Left lung (tissue), 10 donors: ENCODE data around the gene FGF18. TPM values are rescaled to one million over a fixed set of nuclear protein-coding genes. Genes with fewer than 3 reads are reported as not detected.
A peak's percentile ranks its signal among the peaks of the same experiment; 100 is the strongest.

ENCODE experiments used
- ATAC-seq: fragments of 200-7000 bp; cut with Tn5 transposase; one replicate; pipeline ENCODE4 v1.9.1; 2020; ENCODE audit warnings: moderate library complexity
- DNase-seq, 4 donors: peaks; one replicate each; pipeline ENCODE4 v3.0.0-alpha.2; 2013 to 2020
- H3K27ac ChIP-seq, 2 donors: fragments of 200-600 bp; sonication (generic) in 1 of 2; one replicate each; pipeline versions ENCODE4 v1.5.0 to v1.8.0; 2020 to 2021
- H3K27me3 ChIP-seq, 2 donors: fragments of 200-600 bp; sonication (generic) in 1 of 2; one replicate each; pipeline versions ENCODE4 v1.5.0 to v1.8.0; 2020 to 2021
- H3K36me3 ChIP-seq, 2 donors: fragments of 200-600 bp; sonication (generic) in 1 of 2; one replicate each; pipeline versions ENCODE4 v1.5.0 to v1.8.0; 2020 to 2021
- H3K4me1 ChIP-seq, 2 donors: fragments of 200-600 bp; one replicate each; pipeline ENCODE4 v1.8.0; 2021
- H3K4me3 ChIP-seq, 2 donors: fragments of 200-600 bp; sonication (generic) in 1 of 2; one replicate each; pipeline versions ENCODE4 v1.5.0 to v1.8.0; 2020 to 2021; ENCODE audit warnings: mild to moderate bottlenecking in 1 of 2
- H3K9me3 ChIP-seq, 2 donors: fragments of 200-600 bp; sonication (generic) in 1 of 2; one replicate each; pipeline versions ENCODE4 v1.5.0 to v1.8.0; 2020 to 2021
- intact Hi-C, 2 donors: fragments of 100-400 bp; cut with DNase I; formaldehyde crosslinking; loops; one replicate each; pipeline versions ENCODE4 v1.11.2 to v1.14.2; 2022
- polyA plus RNA-seq, 6 donors: library from polyadenylated mRNA; unstranded; fragments of 120-200 nt; gene quantifications; one replicate each; pipeline ENCODE4 v1.2.1, GENCODE V29; 2013; ENCODE audit not compliant: insufficient read length in 6 of 6
- total RNA-seq, 2 donors: library from RNA; stranded (reverse); fragmentation: NEBNext Ultra II Directional; extraction: Animal tissue kit (Norgen Biotek cat#: 25700); gene quantifications; one replicate each; pipeline ENCODE4 v1.2.1, GENCODE V29; 2021
- TF ChIP-seq, protein P1 (sequence below), 2 donors: fragments of 200-600 bp; sonication (generic) in 1 of 2; IDR thresholded peaks; one replicate each; pipeline versions ENCODE4 v1.5.0 to v1.8.0; 2021; ENCODE audit warnings: antibody characterized with exemption in 2 of 2
- donor health status: DM: no; HTN: yes; CAD: no.
- donor health status: DM: no; HTN: no; CAD: no.

FGF18 gene
- total and polyA plus RNA-seq, 8 donors = 2.3 to 12.2 (median 5.9) TPM

DNA sequence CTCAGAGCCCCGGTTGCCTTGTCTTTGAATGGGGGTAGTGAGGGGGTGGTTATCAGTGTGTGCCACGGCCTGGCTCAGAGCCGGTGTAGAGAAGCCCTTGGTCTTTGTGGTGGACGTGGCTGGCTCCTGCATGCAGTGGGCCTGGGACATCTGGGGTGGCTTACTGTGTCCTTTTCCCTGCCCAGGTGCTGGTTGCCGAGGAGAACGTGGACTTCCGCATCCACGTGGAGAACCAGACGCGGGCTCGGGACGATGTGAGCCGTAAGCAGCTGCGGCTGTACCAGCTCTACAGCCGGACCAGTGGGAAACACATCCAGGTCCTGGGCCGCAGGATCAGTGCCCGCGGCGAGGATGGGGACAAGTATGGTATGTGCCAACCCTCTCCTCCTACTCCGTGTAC is 16.5 kb downstream of the FGF18 start:
- Histone ChIP-seq H3K4me3 (no peak overlapping the region), H3K36me3 (no peaks in the 10 kb centered on the region), H3K27me3 (no peaks in the 10 kb centered on the region), H3K4me1 (no peaks in the 10 kb centered on the region), H3K27ac (no peak overlapping the region), H3K9me3 (no peaks in the 10 kb centered on the region)
- no peak for ATAC-seq
- intact Hi-C loops = no loop called here
- TF ChIP-seq, protein P1, sequence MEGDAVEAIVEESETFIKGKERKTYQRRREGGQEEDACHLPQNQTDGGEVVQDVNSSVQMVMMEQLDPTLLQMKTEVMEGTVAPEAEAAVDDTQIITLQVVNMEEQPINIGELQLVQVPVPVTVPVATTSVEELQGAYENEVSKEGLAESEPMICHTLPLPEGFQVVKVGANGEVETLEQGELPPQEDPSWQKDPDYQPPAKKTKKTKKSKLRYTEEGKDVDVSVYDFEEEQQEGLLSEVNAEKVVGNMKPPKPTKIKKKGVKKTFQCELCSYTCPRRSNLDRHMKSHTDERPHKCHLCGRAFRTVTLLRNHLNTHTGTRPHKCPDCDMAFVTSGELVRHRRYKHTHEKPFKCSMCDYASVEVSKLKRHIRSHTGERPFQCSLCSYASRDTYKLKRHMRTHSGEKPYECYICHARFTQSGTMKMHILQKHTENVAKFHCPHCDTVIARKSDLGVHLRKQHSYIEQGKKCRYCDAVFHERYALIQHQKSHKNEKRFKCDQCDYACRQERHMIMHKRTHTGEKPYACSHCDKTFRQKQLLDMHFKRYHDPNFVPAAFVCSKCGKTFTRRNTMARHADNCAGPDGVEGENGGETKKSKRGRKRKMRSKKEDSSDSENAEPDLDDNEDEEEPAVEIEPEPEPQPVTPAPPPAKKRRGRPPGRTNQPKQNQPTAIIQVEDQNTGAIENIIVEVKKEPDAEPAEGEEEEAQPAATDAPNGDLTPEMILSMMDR (IDR thresholded peaks at IDR 0.05) = no peak
- DNase-seq = no peak

DNA sequence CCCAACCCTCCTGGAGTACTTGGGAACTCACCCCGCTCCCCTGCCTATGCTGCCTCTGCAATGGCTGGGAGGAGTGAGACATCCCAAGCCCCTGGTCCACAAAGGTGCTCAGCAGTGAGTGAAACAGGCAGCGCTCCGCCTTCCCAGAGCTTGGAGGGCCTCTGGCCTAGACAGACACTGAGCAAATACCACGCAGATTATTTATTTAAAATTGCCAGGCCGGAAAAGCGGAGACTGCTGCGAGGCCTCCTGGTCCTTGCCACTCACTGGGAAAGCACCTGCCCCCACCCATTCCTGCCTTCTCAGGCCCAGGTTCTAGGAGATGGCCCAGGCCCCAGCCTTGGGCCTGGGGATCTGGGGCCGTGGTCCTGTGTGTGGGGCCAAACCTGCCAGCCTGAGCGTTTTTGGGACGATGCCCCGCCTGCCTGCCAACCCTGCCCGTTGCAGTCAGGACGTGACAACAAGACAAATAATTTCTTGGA is 17.4 kb downstream of the FGF18 start:
- Histone ChIP-seq H3K27ac (no peak overlapping the region), H3K36me3 (no peaks in the 10 kb centered on the region), H3K27me3 (no peaks in the 10 kb centered on the region), H3K4me3 (no peak overlapping the region), H3K9me3 (no peaks in the 10 kb centered on the region), H3K4me1 (no peaks in the 10 kb centered on the region)
- intact Hi-C loops = no loop called here
- TF ChIP-seq, protein P1 (IDR thresholded peaks at IDR 0.05) = no peak
- DNase-seq (peak in 2 of 4 donors; percentile 42 to 47), ATAC-seq (peak; percentile 83)

DNA sequence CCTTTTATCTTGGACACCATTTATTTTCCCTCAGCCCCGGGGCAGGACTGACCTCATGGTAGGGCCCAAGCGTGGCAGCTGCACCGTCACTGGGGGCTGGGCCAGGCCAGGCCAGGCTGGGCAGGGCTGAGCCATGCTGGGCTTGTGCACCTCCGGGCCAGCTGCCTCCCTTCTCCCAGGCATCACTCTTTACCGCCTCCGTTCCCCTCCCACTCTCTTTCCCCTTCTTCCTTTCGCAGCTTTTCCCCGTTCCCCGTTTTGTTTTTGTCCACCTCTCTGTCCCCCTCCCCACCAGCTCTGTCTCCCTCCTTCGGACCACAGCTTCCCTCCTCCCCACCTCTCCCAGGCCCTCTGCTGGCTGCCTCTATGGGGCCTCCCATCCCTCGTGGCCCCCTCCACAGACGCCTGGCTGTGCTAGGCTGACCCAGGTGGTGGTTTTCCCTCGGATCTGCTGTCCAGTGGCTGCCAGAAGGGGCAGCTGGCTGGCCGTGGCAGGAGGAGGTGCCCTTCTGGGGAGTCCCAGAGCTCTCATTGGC is 17.9 kb downstream of the FGF18 start:
- no peaks in the 10 kb centered on the region for H3K27me3 ChIP-seq
- ATAC-seq (peak; percentile 58), DNase-seq (no peak)
- no peaks in the 10 kb centered on the region for H3K9me3 ChIP-seq
- no peaks in the 10 kb centered on the region for H3K4me1 ChIP-seq
- intact Hi-C loops = no loop called here
- no peak overlapping the region for H3K4me3 ChIP-seq
- H3K36me3 ChIP-seq = no peaks in the 10 kb centered on the region
- no peak overlapping the region for H3K27ac ChIP-seq
- TF ChIP-seq, protein P1 (IDR thresholded peaks at IDR 0.05) = no peak

DNA sequence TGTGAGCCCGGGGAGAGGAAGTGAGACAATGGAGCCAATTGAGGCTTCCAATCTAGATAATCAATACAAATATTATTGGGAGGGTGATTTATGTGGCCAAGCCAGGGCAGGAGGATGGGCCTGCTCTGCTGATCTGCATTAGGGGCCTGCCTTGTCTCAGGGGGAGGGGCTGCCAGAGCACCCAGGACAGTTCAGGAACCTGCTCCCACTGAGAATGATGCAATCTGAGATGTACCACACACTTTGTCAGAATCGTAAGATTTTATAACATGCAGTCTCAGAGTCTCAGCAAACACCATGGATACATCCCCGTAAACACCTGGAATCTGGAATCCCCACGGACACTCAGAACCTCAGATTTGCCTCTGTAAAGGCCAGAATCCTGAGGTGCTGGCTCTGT is 19.3 kb downstream of the FGF18 start:
- no peaks in the 10 kb centered on the region for H3K9me3 ChIP-seq
- TF ChIP-seq, protein P1 (IDR thresholded peaks at IDR 0.05) = no peak
- intact Hi-C loops = no loop called here
- no peaks in the 10 kb centered on the region for H3K27me3 ChIP-seq
- H3K27ac ChIP-seq = no peak overlapping the region
- ATAC-seq = no peak
- no peak overlapping the region for H3K4me3 ChIP-seq
- no peaks in the 10 kb centered on the region for H3K4me1 ChIP-seq
- no peaks in the 10 kb centered on the region for H3K36me3 ChIP-seq
- no peak for DNase-seq

DNA sequence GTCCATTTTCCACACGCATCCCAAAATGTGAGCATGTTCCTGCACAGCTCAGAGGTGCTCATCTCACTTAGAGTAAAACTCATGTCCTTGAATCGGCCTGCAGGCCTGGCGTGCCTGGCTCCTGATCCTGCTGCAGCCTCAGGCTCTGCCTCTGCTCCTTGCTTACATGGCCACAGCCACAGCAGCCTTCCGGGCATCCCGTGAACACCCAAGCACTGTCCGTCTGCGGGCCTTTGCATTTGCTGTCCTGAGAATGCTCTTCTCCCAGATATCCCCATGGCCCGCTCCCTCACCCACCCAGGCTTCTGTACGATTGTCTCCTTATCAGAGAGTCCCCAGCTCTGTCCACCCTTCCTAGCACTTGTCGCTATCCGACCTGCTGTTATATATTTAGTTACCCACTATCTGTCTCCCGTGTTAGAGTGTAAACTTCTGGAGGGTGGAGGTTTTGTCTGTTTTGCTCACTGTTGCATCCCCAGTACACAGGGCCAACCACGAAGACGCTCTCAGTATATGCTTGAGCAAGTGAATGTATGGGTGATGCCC is 21.9 kb downstream of the FGF18 start:
- Histone ChIP-seq H3K4me1 (no peaks in the 10 kb centered on the region), H3K9me3 (no peaks in the 10 kb centered on the region), H3K27me3 (no peaks in the 10 kb centered on the region), H3K4me3 (no peak overlapping the region), H3K36me3 (no peaks in the 10 kb centered on the region), H3K27ac (no peak overlapping the region)
- ATAC-seq = no peak
- intact Hi-C loops = no loop called here
- peak in 1 of 4 donors; percentile 65 for DNase-seq
- TF ChIP-seq, protein P1 (IDR thresholded peaks at IDR 0.05) = no peak
